NOMO-1 treated with dmso at 0.1 percent for 144 hours (cell line): ENCODE results near the gene TNFSF10.
"Not testable (repeated sequence)": the region's sequence is repeated elsewhere in the genome, so short reads cannot be mapped to it uniquely, and the experiment has no call there.

Experiments used
- DNase-seq: peaks from one replicate; lab custom pipeline; 2025; ENCODE audit not compliant: unreplicated experiment; lab: John Stamatoyannopoulos, UW

The TNFSF10 gene

GRCh38 chr3:172544404-172544803 lies 21.2 kb upstream of the TNFSF10 start:
- DNase-seq = no peak

DNA sequence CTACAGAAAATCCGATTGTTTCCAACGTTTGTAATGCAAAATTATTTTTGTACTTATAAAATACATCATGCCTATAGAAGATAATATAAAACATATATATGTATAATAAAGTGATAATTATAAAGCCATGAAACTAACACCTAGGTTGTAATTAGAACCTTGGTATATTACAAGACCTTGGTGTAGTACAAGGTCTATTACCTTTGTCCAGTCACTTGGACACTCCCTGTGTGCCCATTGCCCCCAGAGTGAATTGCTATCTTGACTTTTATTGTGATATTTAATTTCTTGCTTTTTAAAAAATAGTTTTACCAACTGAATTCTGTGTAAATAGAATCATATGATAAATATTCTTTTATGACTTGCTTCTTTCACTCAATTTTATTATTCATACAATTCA lies 20.7 kb upstream of the TNFSF10 start:
- DNase-seq = no peak

GRCh38 chr3:172543419-172543818 lies 20.2 kb upstream of the TNFSF10 start:
- DNase-seq = no peak

- no peak for DNase-seq
These were observed 19.8 kb upstream of the TNFSF10 start for GRCh38 chr3:172542999-172543398.

DNA sequence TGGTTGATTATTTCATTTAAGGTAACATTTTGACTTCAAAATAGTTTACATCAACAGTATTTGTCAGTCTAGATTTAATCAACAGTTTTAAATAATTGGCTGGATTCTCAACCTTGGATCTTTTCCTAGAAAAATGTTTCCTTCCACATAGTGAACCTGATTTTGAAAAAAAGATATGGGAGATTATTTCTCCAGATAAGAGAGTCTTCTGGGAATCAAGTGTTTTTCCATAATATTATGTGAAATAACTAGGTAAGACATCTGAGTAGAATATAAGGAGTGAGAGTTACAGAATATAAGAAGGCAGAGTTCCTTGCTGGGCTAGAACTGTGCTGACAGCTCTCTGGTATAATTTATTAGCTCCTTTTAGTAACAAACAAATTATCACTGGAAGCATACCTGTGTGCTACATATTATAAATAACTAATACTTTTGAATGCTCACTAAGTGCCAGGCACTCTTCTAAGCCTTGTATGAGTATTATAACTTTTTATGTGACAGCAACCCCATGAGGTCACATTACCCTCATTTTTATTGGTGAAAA lies 18.8 kb upstream of the TNFSF10 start:
- no peak for DNase-seq

DNA sequence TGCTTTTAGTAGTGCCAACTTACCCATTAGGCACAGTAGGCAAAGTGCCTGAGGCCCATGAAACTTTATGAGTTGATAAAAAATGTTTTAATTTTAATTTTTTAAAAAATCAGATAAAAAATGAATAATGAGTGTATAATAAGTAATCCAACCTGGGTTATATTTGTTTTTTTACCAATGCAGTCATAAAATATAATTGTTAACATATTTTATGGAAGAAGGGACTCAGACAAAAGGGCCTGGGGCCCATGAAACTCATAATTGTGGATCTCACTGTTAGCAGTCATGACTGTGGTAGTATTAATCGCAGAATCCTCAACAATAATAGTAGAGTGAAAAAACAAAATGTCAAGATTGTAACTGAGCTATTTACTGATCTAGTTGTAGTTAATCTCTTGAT lies 16.8 kb upstream of the TNFSF10 start:
- DNase-seq = no peak

- DNase-seq = no peak
These were observed 16.0 kb upstream of the TNFSF10 start for GRCh38 chr3:172539273-172539672.

GRCh38 chr3:172538368-172539151 lies 15.3 kb upstream of the TNFSF10 start:
- DNase-seq = no peak

DNA sequence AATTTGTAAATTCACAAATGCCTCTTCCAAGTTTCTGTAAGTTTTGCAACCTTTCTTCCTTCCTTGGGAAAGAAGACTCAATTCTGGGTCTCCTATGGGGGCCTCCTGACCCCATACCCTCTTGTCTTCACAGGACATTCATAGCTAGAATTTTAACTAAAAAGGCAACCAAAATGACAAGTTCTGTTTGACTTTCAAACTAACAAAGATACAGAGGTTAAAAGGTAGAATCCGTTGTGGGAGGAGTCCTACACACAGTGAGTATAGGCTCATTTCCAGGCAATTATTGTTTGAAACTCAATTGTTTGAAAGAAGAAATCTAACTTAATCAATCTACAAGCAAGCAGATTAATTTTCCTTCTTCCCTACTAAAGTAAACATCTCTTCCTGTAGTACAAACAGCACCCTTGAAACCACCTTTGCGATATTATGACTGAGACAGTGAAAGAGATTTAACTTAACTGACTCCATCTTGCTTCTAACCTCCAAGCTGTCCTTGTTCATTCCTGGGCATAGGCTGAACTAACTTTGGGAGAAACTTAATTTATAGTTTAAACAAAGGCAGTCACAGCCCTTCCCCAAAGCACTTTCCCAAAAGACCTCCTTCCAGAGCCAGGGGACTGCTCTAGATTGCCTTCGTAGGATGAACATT lies 14.4 kb upstream of the TNFSF10 start:
- no peak for DNase-seq

GRCh38 chr3:172536993-172537419 lies 13.8 kb upstream of the TNFSF10 start:
- no peak for DNase-seq

DNA sequence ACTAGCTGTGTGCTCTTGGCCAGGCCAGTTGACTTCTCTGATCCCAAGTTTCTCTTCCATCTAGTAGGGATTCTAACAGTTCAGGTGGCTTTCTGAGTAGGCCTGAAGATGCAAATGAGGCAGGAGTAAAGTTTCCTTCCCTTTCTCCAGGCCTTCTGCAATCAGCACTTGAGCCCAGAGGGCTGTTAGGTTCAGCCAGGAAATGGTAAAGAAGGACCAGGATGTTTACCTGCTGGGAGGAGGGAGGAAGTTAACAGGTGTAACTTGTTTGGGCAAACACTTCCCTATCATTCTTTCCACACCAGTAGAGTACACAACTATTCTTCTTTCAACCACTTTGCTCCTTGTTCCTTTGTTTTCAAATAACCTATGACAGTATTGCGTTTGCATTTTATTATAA lies 13.3 kb upstream of the TNFSF10 start:
- no peak for DNase-seq

DNA sequence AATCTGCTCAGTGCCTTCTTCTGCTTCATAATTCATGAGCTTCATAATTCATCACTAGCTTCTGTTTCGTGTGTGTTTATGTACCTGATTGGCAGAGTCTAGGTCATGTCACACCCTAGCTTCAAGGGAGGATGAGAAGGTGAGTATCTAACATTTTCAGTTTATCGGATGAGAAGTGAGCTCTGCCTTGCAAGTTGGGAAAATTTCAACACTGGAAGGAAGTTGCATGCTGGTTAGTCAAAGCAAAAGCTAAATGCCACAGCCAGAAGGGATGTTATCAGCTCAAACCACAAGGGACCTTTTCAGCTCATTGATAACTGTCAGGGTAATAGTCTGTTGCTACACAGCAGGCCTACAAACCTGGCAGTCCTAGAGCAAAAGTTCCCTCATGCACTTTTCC lies 7.3 kb upstream of the TNFSF10 start:
- DNase-seq = peak; percentile 76

DNA sequence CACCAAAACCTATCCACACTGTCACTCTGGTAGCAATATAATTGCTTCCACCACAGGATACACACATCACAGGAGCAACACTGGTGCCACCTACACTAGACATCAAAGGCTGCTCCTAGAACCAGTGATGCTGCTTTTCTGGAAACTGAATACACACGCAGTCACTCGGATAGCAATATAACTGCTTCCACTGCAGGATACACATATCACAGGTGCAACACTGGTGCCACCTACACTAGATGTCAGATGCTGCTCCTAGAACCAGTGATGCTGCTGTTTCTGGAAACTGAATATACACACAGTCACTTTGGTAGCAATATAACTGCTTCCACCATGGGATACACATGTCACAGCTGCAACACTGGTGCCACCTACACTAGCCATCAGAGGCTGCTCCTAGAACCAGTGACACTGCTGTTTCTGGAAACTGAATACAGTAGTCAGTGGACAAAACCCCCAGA lies 6.9 kb upstream of the TNFSF10 start:
- DNase-seq = no peak

GRCh38 chr3:172528677-172529076 lies 5.4 kb upstream of the TNFSF10 start:
- no peak for DNase-seq

DNA sequence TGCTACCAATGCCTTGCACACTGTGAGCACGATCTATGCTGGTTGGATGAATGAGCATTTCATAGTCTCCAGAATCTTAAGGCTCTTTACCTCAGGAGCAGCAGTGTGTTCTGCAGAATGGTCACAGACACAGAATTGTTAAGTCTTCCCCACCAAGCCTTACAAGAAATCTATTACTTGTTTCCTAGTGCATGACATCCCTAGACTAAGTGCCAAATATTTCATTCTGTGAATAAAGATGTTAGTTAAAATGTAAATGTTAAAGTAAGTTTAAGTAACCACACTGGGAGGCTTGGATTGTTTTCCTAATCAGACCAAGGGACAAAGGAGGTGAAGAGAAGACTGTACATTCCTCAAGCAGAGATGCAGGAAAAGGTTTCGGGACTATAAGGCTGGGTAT lies 4.1 kb upstream of the TNFSF10 start:
- no peak for DNase-seq

DNA sequence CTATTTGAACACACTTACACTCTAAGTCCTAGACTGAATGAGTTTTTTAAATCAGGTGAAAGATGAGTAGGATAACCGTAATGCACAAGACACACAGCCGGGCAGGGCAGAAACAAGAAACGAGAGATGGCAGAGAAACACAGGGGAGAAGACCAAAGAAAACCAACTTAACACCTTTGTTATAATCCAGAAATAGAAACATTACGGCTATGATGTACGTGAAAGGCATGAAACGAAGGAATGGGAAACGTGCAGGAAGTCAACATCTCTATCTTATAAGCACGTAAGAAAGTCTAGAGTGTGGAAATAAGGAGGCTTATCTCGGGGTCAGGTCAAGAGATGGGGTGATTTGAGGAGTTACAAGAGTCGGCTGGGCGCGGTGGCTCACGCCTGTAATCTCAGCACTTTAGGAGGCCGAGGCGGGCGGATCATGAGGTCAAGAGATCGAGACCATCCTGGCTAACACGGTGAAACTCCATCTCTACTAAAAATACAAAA lies 1.9 kb upstream of the TNFSF10 start:
- no peak for DNase-seq

GRCh38 chr3:172524611-172525010 lies 1.4 kb upstream of the TNFSF10 start:
- DNase-seq = no peak

- DNase-seq = not testable (repeated sequence)
These were observed 1.1 kb downstream of the TNFSF10 start for GRCh38 chr3:172521837-172522726.

GRCh38 chr3:172520301-172520831 lies 2.9 kb downstream of the TNFSF10 start:
- no peak for DNase-seq

DNA sequence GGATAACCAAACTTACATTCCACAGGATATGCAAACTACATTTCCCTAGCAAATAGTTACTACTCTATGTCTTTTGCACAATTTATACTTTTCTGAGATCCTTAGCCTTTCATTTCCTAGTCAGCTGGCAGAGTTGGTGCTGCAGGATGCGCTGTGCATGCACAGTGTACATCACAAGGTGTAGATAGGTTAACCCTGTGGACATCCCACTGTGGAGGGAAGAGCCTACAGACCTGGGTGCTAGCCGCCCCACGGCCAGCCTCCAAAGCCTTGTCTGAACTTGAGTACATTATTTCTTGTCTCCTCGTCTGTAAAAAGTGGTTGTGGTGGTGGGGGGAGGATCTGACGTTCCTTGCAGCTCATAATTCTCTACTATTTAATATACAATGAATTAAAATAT lies 3.5 kb downstream of the TNFSF10 start:
- no peak for DNase-seq
